Testis (tissue), 3 donors: ENCODE measurements around the gene POLR3E. TPM values are rescaled to one million over a fixed set of nuclear protein-coding genes. Genes with fewer than 3 reads are reported as not detected.

Source experiments
- DNase-seq: peaks from one replicate; pipeline ENCODE4 v3.0.0-alpha.2; 2019
- H3K27ac ChIP-seq, 2 donors: fragments of 200-600 bp; sonication (generic); one replicate each; pipeline ENCODE4 v1.5.1; 2019
- H3K27me3 ChIP-seq: fragments of 200-600 bp; sonication (generic); one replicate; pipeline ENCODE4 v1.5.1; 2019
- H3K36me3 ChIP-seq: fragments of 200-600 bp; sonication (generic); one replicate; pipeline ENCODE4 v1.5.1; 2017; ENCODE audit warnings: low read depth; ENCODE audit errors: missing control alignments
- H3K4me1 ChIP-seq: fragments of 200-600 bp; sonication (generic); one replicate; pipeline ENCODE4 v1.5.1; 2019
- H3K4me3 ChIP-seq, 2 donors: fragments of 200-600 bp; sonication (generic); one replicate each; pipeline ENCODE4 v1.5.1; 2017 to 2019
- H3K9me3 ChIP-seq: fragments of 200-600 bp; sonication (generic); one replicate; pipeline ENCODE4 v1.5.1; 2017
- POLR2A ChIP-seq: fragments of 450-650 bp; IDR thresholded peaks from one replicate; pipeline ENCODE4 v1.6.1; 2017; ENCODE audit warnings: antibody characterized with exemption, mild to moderate bottlenecking, moderate library complexity
- WGBS, 2 donors: methylation state at CpG; one replicate each; pipeline ENCODE4 v1.1.5; 2018; 5-methylcytosine and 5-hydroxymethylcytosine counted together
- intact Hi-C: fragments of 100-400 bp; cut with DNase I; formaldehyde crosslinking; loops from one replicate; pipeline ENCODE4 v1.15.1; 2023; ENCODE audit warnings: low total_unique reads
- polyA plus RNA-seq: library from polyadenylated mRNA; stranded (reverse); fragments of 350-450 nt; fragmentation: Illumina TruSeq; extraction: RNeasy Lipid Tissue Mini Kit (QIAGEN cat#74804); gene quantifications from one replicate; pipeline ENCODE4 v1.2.3, GENCODE V29; 2014; ENCODE audit warnings: low read depth, low replicate concordance; ENCODE audit not compliant: insufficient read depth
- total RNA-seq, 2 donors: library from RNA; depleted of rRNA; stranded (reverse); fragments of >200 nt; gene quantifications; one replicate each; pipeline ENCODE4 v1.2.3, GENCODE V29; 2016
- TF ChIP-seq, protein P1 (sequence below), 3 experiments: fragments of 450-650 bp in 2 of 3; fragments of 200-600 bp in 1 of 3; sonication (generic) in 1 of 3; IDR thresholded peaks; one replicate each; pipeline ENCODE4 v1.5.1; 2016 to 2019; ENCODE audit warnings: antibody characterized with exemption in 3 of 3, mild to moderate bottlenecking in 2 of 3, moderate library complexity in 1 of 3

The POLR3E gene
- total and polyA plus RNA-seq, 3 donors from 2014 or later: 59.4 to 76.2 (median 61.7) TPM

DNA sequence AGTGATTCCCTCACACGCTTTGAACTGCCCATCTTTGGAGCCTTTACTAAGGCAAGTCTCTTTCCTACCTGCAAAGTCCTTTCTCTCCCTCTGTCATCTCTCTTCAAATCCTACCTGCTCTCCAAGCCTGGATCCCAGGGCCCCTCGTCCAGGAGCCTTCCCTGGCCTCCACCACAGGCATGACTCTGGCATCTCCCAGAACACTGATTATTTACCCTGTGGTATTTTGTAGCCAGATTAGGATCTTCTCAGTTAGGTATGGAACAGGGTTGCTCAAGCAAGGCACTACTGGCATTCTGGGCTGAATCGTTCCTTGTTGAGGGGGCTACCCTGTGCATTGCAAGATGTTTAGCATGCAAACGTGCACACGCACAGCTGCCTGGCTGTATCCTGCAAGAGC is 31.9 kb upstream of the POLR3E start:
- H3K4me3 ChIP-seq: no peak overlapping the region
- no peak for TF ChIP-seq POLR2A
- TF ChIP-seq, protein P1, sequence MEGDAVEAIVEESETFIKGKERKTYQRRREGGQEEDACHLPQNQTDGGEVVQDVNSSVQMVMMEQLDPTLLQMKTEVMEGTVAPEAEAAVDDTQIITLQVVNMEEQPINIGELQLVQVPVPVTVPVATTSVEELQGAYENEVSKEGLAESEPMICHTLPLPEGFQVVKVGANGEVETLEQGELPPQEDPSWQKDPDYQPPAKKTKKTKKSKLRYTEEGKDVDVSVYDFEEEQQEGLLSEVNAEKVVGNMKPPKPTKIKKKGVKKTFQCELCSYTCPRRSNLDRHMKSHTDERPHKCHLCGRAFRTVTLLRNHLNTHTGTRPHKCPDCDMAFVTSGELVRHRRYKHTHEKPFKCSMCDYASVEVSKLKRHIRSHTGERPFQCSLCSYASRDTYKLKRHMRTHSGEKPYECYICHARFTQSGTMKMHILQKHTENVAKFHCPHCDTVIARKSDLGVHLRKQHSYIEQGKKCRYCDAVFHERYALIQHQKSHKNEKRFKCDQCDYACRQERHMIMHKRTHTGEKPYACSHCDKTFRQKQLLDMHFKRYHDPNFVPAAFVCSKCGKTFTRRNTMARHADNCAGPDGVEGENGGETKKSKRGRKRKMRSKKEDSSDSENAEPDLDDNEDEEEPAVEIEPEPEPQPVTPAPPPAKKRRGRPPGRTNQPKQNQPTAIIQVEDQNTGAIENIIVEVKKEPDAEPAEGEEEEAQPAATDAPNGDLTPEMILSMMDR (IDR thresholded peaks at IDR 0.05): no peak
- intact Hi-C loops: no loop called here

DNA sequence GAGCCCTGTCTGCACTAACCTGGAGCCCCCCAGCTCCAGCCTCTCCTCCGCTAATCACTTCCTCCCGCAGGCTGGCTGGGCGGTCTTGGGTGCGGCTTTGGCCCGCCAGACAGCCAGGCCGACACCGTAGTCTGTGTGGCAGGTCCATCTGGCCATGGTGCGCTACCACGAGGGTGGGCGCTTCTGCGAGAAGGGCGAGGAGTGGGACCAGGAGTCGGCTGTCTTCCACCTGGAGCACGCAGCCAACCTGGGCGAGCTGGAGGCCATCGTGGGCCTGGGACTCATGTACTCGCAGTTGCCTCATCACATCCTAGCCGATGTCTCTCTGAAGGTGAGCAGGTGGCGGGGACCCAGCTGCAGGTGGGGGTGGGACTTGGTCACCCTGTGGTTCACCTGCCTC is 30.7 kb upstream of the POLR3E start:
- TF ChIP-seq, protein P1 (IDR thresholded peaks at IDR 0.05): no peak
- TF ChIP-seq POLR2A: no peak
- intact Hi-C loops: no loop called here
- Histone ChIP-seq H3K4me1 (no peaks in the 10 kb centered on the region), H3K27ac (no peak overlapping the region), H3K27me3 (no peaks in the 10 kb centered on the region), H3K36me3 (no peaks in the 10 kb centered on the region), H3K4me3 (no peak overlapping the region), H3K9me3 (no peaks in the 10 kb centered on the region)
- 87 to 97% methylated on average over 3 to 19 of the region's 19 CpGs for WGBS, 2 donors
- no peak for DNase-seq

More for the DNA sequence above, 31.9 kb upstream of the POLR3E start:
- Histone ChIP-seq H3K27me3 (no peaks in the 10 kb centered on the region), H3K27ac (no peak overlapping the region), H3K36me3 (no peaks in the 10 kb centered on the region), H3K9me3 (no peaks in the 10 kb centered on the region), H3K4me1 (no peaks in the 10 kb centered on the region)
- 90% methylated on average over 5 of the region's 5 CpGs for WGBS, 2 donors
- DNase-seq: no peak

DNA sequence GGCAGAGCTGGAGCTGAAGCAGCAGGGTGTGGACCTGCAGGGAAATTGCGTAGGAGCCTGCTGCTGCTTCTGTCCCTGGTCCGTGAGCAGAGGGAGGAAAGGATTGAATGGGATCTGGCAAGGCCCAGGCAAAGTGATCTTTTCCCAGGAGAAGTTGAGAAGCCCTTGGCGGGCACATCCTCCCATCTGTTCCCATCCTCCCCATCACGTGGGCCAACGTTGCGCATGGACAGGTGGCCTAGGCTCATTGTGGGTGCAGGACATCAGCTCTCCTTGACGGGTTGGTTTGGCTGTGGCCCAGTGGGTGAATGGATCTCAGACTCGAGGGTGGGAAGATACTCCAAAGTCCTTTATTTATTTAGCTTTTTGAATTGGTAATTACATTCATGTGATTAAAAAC is 29.4 kb upstream of the POLR3E start:
- H3K27ac ChIP-seq: no peak overlapping the region
- no peaks in the 10 kb centered on the region for H3K36me3 ChIP-seq
- TF ChIP-seq POLR2A: no peak
- TF ChIP-seq, protein P1 (IDR thresholded peaks at IDR 0.05): no peak
- WGBS, 2 donors: 85 to 89% methylated on average over 8 of the region's 8 CpGs
- H3K27me3 ChIP-seq: no peaks in the 10 kb centered on the region
- DNase-seq: no peak
- H3K4me3 ChIP-seq: no peak overlapping the region
- no peaks in the 10 kb centered on the region for H3K9me3 ChIP-seq
- intact Hi-C loops: no loop called here
- no peaks in the 10 kb centered on the region for H3K4me1 ChIP-seq

DNA sequence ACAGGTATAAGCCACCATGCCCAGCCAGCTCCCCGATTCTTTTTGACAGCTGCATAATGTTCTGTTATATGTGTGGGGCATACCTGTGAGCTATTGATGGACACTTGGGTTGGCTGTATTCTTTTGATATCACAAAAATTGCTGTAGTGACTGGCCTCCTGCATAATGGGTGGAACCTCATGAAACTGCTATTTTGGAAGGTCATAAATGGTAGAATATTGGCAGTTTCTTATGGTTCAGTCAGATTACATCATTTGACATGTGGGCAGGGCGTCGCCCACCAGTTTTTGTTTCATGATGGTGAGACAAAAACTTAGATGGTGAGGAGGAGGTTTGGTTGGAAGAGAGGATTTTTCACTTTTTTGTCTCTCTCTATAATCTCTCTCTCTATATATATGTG is 26.7 kb upstream of the POLR3E start:
- no peak for TF ChIP-seq POLR2A
- TF ChIP-seq, protein P1 (IDR thresholded peaks at IDR 0.05): no peak
- intact Hi-C loops: no loop called here
- Histone ChIP-seq H3K27me3 (no peaks in the 10 kb centered on the region), H3K9me3 (no peaks in the 10 kb centered on the region), H3K27ac (no peak overlapping the region), H3K36me3 (no peaks in the 10 kb centered on the region), H3K4me3 (no peak overlapping the region), H3K4me1 (no peaks in the 10 kb centered on the region)
- no peak for DNase-seq
- WGBS, 2 donors: 93 to 94% methylated on average over 3 of the region's 3 CpGs

DNA sequence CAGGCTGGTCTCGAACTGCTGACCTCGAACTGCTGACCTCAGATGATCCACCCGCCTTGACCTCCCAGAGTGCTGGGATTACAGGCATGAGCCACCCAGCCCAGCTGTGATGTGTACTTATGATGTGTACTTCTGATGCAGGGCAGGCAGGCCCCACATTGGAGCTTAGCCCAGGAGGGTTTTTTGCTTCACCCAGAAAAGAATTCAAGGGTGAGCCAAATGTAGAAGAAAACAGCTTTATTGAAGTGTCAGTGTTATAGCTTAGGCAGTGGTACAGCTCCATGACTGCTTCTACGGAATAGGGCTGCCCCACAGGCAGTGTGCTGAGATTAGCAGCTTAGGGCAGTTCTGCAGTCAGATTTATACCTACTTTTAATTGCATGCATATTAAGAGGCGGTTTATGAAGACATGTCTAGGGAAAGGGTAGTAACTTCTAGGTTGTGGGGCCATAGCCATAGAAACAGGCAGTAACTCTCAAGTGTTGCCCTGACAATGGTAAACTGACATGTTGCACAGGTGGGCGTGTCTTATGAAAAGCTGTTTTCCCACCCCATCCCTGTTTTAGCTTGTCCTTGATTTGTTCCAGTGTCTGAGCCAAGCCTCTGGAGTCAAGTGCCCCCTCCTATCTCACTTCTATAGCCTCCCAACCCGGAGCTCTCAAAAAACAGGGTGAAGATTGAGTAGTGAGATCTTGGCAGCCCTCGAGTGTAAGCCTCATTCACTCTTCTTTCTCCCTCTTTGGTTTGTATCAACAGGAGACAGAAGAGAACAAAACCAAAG is 24.1 kb upstream of the POLR3E start:
- no peak for DNase-seq
- TF ChIP-seq, protein P1 (IDR thresholded peaks at IDR 0.05): no peak
- no peak for TF ChIP-seq POLR2A
- intact Hi-C loops: no loop called here
- Histone ChIP-seq H3K9me3 (no peaks in the 10 kb centered on the region), H3K36me3 (no peaks in the 10 kb centered on the region), H3K27ac (no peak overlapping the region), H3K4me1 (no peaks in the 10 kb centered on the region), H3K27me3 (no peaks in the 10 kb centered on the region), H3K4me3 (no peak overlapping the region)
- WGBS, 2 donors: 81 to 82% methylated on average over 8 of the region's 8 CpGs
